Fibroblast of upper back skin (primary cell): ENCODE data around the gene DDX17.
"Not testable (repeated sequence)": the region's sequence is repeated elsewhere in the genome, so short reads cannot be mapped to it uniquely, and the experiment has no call there.

ENCODE experiments used
- DNase-seq: peaks from one replicate; pipeline ENCODE4 v3.0.0-alpha.2; 2013

Gene DDX17

DNA sequence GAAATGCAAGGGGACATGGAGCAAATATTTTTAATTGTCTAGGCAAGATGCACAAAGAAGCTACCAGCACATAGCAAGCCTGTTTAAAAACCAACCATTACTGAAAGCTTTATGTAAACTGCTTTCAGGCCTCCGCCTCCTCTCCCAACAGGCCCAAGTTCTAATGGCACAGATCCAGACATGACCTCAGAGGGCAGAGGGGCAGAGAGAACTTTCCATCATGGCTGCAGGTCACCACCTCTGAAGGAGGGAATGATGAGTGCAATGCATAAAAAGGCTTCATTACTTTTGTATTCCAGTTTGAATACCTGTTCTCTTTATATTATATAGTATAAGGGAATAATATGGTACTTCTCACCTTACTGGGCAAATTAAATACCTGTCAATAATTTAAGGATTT, 15.2 kb downstream of the DDX17 start:
- DNase-seq: peak; percentile 31

DNA sequence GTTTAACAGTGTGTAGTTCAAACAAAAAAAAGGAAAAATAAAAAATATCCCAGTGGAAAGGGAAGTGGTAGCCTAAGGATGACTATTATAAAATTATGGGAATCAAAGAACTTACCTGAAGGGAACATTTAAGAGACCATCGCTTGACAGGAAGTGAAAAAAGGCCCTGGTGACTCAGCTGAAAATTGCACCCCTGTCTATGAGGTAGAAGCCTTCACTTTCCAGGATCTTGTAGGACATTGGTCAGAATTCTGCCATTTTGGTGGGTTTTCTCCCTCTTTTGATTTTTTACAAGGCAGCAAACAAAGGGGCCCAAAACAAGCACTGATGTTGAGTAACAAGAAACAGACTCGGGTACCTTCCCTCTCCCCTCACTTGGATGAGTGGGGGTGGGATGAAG, 15.6 kb downstream of the DDX17 start:
- no peak for DNase-seq

DNA sequence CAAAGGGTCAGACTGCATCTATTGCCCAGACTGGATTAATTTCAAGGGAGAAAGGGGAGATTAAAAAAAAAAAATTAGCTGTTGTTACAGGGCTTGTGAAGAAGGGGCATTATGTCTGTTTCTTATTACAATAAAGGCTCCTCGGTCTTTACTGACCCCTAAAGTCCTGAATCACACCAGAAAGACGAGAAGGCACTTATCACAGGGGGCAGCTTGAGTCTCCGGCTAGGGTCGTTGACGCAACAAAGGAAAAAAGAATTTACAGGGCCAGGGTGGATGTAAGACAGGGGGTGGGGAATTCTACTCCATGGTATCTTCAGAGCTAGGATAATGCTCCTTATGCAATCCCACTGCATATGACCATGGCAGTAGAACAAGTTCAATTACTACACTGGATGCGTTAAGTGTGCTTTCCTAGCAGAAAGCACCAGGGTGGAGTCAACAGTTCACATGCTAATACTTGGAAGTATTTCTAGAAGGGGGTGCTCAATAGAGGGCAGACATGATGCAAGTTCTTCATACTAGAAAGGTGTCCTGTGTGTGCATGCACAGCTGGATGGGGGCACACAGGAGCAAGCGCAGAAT, 16.5 kb downstream of the DDX17 start:
- no peak for DNase-seq

DNA sequence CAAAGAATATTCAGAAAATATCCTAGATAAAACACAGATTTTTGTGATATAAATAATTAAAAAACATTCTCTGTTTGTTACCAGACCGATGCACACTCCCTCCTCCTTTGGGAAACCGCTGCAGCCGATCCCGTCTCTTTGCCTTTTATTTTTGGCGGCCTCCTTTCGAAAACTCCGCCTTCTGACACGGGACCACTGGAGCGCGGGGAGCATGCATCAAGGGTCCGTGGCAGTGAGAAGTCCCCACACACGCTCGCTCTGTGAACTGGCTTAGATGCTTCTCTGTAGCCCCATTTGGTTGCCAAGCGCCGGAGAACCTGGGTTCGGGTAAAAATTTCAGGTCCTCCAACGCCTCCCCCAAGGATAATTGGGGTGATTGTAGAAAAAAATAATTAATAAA, 17.0 kb downstream of the DDX17 start:
- no peak for DNase-seq

DNA sequence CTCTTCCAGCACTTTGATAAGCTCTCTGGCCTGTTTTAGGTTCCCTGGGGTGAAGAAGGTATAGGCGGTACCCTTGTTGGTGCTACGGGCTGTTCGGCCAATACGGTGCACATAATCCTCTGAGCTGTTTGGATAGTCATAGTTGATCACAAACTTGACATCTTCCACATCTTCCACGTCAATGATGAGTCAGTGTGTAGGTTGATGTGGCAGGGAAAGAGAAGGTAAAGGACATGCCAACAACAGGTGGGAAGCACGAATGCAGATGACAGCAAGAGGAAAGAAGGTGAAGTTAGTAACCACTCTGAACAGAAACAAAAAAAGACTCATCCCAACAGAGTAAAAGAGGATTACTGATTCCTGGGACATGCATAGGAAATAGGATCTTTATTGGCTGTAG, 18.2 kb downstream of the DDX17 start:
- DNase-seq: no peak

DNA sequence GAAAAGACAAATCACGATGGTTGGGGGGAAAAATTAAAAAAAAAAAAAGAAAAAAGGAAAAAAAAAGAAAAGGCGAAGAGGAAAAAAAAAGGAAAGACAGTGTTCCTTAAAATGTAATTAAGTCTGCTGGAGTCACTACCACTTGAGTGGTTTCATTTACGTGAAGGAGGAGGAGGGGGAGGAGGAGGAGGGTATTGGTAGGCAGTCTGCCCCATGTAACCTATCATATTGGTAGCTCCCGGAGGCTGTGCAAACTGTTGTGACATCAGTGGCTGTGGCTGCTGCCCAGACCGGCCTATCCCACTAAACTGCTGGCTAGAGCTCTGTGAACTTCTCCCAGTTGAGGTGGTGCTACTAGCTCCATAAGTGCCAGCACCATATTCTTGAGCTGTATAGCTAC, 20.3 kb downstream of the DDX17 start:
- DNase-seq: no peak

DNA sequence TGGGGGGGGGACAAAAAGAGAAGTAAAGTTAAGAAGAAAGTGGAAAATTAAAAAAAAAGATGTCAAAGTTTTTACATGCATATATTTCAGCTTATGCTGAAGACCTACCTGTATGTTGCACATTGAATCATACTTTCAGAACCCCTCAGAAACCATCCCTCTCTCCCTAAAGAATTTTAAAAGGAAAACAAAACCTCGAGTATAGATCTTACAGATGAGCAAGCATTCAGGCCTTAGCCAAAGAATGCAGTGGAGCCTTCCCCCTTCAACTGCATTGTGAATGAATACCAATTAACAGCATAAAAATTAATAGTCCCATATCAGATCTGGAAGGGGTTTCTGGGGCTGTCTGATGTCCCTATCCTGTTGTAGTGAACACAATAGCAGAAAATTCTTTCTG, 21.9 kb downstream of the DDX17 start:
- DNase-seq: no peak

DNA sequence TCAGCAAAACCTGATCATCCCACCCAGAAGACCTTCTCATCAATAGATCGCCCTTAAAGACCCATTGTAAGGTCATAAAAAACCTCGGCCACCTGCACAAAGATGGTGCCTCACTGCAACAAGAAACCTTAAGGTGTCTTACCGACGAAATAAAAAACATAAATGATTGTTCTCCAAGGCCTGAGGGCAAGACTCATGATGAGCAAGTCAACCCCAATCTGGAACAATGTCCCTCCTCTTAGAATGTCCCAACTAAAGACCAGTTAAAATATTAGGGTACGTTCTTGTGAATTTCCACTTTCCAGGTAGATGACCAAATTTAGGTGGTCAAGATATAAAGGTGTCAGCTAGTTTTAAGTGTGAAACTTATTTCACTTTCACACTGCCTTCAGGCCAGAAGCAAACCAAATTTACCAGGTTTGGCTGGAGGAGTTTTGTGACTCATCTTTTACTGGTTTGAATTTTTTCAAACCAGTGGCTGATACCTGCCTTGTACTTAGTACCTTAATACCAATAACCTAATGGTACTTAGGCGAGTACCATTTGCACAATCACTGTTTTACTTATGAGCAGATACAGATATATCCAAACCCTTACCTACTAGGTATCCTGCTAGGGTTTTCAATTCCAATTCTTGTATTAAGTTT, 23.3 kb downstream of the DDX17 start:
- no peak for DNase-seq

DNA sequence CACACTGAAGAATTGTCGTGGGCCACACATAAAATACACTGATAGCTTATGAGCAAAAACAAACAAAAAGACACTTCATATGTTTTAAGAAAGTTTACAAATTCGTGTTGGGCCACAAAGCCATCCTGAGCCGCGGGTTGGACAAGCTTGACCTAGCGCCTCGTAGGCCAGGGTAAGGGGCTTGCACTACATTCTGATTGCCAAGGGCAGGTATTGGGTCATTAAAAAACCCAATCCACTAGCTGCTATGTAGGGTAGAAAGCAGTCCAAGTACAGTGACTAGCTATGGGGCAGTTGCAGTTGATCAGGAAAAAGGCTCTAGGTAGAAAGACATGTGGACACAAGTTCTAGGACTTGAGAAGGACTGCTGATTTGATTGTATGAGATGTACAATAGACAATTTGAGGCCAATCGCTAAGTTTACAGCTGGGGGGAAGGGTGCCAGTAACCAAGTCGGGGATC, 24.2 kb downstream of the DDX17 start:
- no peak for DNase-seq

DNA sequence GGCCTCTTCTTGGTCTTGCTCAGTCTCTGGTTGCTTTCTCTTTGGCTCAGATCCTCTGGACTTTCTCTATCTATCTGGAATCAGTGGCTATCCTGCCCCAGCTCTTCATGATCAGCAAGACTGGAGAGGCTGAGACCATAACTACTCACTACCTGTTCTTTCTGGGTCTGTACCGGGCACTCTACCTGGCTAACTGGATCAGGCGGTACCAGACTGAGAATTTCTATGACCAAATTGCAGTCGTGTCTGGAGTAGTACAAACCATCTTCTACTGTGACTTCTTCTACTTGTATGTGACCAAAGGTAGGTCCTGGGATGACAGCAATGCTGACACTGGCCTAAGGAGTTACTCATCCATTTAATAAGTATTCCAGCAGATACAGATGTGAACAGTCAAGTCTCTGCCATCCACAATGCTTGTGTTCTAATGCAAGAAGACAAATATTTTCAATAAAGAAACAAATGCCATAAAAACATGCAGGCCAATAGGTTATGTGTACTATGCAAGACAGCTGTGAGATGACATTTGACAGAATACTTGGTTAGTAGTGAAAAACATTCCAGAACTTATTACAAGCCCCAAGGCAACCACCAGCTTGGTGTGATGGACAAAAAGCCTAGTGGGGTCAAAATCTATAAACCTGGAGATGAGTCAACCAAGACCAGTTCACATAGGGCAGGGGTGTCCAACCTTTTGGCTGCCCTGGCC, 24.8 kb downstream of the DDX17 start:
- no peak for DNase-seq

DNA sequence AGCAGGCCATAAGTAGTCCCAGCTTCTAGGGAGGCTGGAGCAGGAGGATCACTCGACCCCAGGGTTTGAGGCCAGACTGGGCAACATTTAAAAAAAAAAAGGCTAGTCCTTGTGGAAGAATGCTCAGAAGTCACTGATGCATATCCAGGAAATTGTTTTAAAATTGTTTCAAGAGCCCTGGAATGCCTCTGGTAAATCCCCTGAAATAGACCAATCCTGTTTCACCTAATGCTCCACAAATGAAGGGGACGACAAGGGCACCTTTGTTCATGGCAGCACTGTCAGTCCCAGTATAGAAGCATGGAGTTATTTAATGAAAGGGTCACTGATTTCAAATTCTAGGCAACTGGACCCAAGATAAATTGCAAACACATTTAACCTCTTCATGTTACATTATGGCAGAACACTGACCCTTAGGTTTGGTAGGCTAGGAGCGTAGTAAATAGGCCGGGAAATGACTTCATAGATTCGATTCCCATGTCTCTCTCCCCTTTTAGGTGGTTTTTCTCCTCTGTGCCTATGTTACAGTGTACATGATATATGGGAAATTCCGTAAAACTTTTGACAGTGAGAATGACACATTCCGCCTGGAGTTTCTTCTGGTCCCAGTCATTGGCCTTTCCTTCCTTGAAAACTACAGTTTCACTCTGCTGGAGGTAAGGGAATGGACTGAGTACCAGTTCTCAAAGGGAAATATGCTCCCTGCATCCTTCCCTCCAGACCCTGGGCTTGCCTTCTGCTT, 26.8 kb downstream of the DDX17 start:
- DNase-seq: no peak

DNA sequence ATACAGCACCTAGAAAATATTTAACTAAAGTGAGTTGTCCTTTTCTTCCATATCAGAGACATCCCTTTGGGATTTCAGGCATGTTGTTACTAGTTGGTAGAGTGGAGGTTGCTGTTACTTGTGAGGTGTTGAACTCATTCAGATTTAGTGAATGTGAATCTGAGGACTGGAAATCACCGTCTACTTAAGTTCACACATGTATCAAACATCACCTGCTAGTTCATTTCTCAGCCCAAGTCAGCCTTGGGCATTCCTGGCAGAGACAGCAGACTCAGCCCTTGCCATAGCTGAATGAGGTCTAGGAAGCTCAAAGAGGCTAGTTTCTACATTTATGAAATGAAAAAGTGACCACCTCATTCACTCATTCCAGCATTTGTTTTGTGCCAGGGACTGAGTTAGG, 28.5 kb downstream of the DDX17 start:
- DNase-seq: no peak

DNA sequence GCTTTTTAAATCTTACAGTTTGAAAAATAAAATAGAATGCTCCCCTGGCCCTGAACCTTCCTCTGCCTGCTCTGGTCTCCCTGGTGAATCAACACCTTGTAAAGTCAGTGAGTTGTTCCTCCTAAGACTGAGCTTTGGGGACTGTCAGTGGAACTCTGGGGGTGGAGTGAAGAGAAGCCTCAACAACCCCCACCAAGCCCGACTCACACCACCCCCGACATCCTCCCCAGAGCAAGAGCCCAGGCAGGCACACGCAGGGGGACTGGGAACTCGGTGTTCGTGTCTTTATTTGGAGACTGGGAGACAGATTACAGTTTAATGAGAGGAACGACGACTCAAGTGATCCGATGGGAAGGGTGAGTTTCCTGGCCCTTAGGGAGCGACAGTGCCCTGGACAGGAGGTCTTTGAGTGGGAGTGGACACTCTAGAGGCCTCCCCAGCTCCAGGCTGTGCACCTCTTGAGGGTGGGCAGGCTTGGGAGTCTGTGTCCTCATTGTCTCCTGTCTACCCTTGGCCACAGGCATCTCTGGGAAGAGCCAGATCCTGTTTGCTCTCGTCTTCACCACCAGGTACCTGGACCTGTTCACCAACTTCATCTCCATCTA, 32.0 kb downstream of the DDX17 start:
- no peak for DNase-seq

DNA sequence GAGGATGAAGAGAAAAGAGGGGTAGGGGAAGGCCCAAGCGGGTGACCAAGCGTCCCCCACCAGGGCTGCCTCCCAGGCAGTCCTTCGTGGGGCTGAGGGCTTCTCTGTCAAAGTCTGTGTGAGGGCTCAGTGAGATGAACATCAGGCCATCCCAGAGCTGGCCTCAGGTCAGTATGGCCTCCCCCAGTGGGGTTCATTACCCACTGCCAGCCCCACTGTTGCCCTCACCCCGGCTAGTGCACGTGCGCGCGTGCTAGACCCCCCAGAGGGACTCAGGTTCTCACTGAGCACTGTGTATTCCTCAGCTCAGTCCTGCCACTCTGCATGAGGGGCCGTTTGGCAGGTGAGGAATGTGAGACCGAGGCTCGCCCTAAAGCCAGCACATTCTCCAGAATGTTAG, 34.9 kb downstream of the DDX17 start:
- no peak for DNase-seq

DNA sequence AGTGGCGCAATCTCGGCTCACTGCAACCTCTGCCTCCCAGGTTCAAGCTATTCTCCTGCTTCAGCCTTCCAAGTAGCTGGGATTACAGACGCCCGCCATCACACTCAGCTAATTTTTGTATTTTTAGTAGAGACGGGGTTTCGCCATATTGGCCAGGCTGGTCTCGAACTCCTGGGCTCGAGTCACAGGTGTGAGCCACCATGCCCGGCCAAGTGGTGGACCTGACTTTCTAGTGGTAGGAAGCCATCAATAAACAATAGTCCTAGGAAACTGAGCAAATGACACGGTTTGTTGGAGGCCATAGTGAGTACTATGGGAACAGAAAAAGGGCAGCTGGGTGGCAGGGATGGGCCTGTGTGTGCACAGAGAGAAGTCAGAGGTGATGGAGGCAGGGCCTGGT, 35.9 kb downstream of the DDX17 start:
- DNase-seq: not testable (repeated sequence)

DNA sequence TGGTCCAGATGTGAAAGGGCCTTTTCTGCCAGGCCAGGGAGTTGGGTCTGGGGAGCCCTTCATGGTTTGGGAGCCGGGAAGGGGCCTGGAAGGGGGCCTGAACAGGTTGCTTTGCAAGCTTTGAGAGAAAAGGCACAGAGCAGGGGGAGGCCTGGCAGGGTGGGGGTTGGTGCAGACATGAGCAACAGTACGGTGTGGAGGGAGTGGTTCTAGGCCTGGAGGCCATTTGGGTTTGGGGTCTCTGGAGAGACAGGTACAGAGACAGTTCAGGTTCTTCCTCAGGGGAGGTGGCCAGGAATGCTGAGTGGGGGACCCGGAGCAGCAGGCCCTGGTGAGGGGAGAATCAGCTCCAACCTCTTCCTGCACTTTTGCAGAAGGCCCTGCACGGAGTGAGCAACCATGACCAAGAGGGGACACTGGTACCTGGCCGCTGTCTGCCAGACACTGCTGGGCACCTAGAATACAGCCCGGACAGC, 36.8 kb downstream of the DDX17 start:
- DNase-seq: no peak

DNA sequence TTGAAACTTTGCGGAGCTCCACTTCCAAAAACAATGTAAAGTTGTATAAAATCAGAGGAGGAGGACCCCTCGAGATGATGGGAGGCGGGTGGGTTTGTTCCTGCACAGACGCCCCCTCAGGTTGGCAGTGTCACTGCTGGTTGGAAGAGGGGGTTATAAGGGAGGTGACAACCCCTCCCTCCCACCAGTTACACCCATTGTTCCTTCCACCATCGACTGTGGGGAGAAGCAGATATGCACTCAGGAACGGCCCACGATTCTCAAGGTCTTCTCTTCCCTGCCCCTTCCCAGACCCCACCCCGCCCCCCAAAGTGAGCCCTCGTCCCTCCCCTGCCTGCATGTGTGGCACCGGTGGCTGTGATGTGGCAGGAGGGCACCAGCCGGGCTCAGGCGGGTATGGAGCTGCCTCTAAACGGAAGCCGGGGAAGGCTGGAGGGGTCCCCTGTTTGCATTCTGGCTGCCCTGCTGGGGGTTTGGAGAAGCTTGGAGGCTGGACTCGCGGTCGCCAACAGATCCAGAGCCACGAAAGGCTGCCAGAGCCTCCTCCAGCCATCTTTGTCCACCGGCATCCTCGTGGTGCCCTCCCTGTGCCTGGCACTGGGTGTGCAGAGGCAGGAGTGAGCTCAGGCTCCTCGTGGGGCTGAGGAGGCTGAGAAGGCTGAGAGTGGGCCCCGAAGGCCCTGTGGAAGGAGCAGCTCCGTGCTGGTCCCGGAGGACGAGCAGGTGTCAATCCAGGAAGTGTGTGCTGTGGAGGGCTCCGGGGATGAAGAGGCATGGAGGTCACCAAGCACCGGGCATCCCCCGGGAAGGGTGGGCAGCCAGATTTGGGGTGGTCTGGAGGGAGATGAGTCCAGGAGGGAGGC, 37.4 kb downstream of the DDX17 start:
- peak; percentile 38 for DNase-seq

DNA sequence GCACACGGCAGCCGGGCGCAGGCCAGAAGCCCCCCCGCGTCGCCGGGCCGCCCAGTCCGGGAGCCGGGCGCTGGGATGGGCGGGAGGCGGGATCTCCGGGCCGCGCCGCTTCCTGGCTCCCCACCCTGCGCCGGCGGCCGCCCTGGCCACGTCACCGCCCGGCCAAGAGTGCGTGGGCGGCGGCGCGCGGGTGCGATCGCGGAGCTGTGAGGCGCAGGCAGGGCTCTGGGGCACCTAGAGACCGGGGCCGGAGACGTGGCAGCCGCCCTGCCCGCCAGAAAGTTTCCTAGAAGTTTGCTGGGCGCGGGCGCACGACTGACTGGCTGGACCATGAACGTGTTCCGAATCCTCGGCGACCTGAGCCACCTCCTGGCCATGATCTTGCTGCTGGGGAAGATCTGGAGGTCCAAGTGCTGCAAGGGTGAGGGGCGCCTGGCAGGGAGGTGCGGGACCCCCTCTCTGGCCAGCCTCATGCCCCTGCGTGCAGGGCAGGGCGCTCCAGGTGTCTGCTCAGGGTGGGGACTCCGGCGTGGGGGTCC, 38.1 kb downstream of the DDX17 start, which contains the start of gene KDELR3:
Gene KDELR3, plus strand, starts transcription at position 193 of the 539 bp plus-strand sequence. Its CDS starts 138 bp downstream, at position 331.
- peak; percentile 71 for DNase-seq

DNA sequence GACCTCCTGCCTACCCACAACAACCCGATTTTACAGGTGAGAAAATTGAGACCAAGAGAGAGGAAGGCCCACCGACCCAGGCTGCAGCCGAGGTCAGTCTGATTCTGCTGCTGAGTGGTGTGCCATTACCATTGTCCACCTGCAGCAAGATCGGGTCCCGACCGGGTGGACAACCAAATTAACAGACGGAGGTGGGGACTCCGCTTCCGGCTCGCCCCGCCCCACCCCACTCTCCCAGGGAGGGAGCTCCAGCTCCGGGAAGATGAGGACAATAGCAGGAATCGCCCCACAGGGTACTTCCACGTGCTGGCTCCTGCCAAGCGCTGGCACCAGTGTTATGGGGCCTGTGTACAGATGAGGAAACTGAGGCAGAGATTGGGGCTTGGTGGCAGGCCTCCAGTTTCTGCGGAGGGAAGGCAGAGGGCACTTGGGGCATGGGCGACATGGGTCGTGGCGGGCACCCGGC, 38.6 kb downstream of the DDX17 start:
- no peak for DNase-seq

DNA sequence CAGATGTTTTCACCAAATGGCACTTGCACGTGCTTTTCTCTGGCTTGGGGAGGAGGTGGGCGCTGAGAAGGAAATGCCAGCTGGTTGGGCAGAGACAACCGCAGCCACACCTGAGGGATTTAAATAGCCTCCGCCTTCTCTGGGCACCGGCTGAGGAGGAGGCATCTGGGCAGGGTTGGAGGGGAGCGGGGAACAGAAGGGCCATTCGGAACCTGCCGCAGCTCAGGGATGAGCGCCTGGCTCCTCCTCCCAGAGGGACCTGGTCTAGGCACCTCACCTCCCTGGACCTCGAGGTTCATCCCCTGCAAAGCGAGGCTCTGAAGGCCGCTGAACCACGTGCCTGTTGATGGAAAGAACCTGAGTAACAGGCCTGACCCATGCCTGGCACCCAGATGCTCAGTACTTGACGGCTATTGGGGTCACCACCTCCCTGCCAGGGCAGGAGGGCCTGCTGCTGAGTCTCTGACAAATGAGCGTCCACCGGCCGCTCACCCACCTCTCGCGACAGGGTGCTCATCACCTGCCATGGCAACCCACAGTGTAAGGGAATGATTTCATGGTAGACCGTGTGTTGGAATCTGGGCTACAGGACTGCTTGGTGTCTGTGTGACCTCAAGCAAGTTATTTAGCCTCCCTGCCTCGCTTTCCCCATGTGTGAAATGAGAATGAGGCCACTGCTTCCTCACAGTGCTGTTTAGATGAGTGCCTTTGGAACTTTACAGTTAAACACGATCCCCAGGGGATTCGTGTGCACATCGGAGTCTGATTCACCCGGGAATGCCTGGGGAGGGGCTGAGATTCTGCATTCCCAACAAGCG, 40.2 kb downstream of the DDX17 start:
- DNase-seq: peak; percentile 50
